ENCODE measurements around the gene SLC24A3. TPM values are rescaled to one million over a fixed set of nuclear protein-coding genes. Genes with fewer than 3 reads are reported as not detected.

The SLC24A3 gene
- total RNA-seq, 2 experiments from 2014 or later: not detected

GRCh38 chr20:19438488-19438887, 226.0 kb downstream of the SLC24A3 start:
- BruUV-seq (replicated peaks): no TSS peak
- intact Hi-C loops (cut with micrococcal nuclease; ENCODE audit: unreplicated experiment): no loop called here
- no peak overlapping the region for H2AFZ ChIP-seq (ENCODE audit: low read length)
- no peaks in the 10 kb centered on the region for H4K20me1 ChIP-seq (ENCODE audit: insufficient read depth, low read length)
- H3K4me3 ChIP-seq (ENCODE audit: low read depth, low read length, poor library complexity, severe bottlenecking): no peak overlapping the region
- H3K9me2 ChIP-seq (ENCODE audit: insufficient read depth, low read length): no peaks in the 10 kb centered on the region
- no peaks in the 10 kb centered on the region for H3K9me3 ChIP-seq (ENCODE audit: low read length)
- no peaks in the 10 kb centered on the region for H3K36me3 ChIP-seq (ENCODE audit: insufficient read depth, low read length)
- no peak overlapping the region for H3K27ac ChIP-seq (ENCODE audit: low read depth, low read length, poor library complexity, severe bottlenecking)
- no peak overlapping the region for H3K4me2 ChIP-seq (ENCODE audit: low read length)
- H3K79me2 ChIP-seq (ENCODE audit: insufficient read depth, low read depth, low read length): no peaks in the 10 kb centered on the region
- POLR2A ChIA-PET: no interaction called here
- TF ChIP-seq EZH2phosphoT487 (IDR thresholded peaks at IDR 0.05; ENCODE audit: borderline replicate concordance, low read depth, low read length) (no peak), CTCF (conservative IDR thresholded peaks at IDR 0.05; ENCODE audit: low read length) (no peak)
- CTCF ChIA-PET (ENCODE audit: unreplicated experiment): no interaction called here
- DNase-seq (ENCODE audit: low spot score): no peak
- H3K4me1 ChIP-seq (ENCODE audit: insufficient read depth, low read length, poor library complexity, severe bottlenecking): no peaks in the 10 kb centered on the region

DNA sequence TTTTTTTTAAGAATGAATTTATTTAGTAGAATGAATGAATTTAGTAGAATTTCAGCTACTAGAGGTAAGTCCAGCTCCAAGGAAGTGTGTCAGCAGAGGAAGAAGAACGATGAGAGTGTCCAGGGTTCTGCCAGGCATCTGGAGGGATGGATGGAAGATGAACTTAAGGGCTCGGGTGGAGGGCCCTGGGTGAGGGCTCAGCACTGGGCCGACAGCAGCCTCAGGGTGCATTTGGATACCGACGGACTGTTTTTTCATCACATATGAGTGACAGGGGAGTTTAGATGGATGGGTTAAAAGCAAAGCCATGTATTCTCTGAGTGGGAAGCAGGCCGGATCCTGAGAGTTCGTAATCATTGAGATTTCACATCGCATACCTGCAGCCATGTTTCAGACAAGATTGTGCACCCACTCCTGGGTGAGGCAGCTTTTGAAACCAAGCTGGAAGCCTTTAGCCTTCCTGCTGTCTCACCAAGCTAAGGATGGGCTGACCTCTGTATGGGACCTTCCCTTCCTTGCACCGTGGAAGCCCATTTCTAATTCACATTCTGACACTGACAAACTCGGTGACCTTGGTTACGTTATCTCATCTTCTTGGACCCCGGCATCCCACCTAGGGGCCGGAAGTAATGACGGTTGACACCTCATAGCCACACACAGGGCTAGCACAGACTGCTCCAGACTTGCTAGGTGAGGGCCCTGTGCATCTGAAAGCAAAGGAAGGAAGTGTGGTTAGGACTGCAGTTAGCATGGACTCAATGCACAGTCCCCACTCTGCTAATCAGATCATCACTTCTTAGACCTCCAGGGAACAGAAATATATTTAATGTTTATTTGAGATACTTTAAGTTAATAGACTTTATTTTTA, 228.5 kb downstream of the SLC24A3 start:
- no TSS peak for BruUV-seq (replicated peaks)

More for the DNA sequence above, 228.5 kb downstream of the SLC24A3 start:
- Histone ChIP-seq H3K4me3 (ENCODE audit: low read depth, low read length, poor library complexity, severe bottlenecking) (no peak overlapping the region), H3K4me2 (ENCODE audit: low read length) (no peak overlapping the region), H4K20me1 (ENCODE audit: insufficient read depth, low read length) (no peaks in the 10 kb centered on the region), H3K9me2 (ENCODE audit: insufficient read depth, low read length) (no peaks in the 10 kb centered on the region), H3K79me2 (ENCODE audit: insufficient read depth, low read depth, low read length) (no peaks in the 10 kb centered on the region), H2AFZ (ENCODE audit: low read length) (no peak overlapping the region), H3K9me3 (ENCODE audit: low read length) (no peaks in the 10 kb centered on the region), H3K4me1 (ENCODE audit: insufficient read depth, low read length, poor library complexity, severe bottlenecking) (no peaks in the 10 kb centered on the region), H3K27ac (ENCODE audit: low read depth, low read length, poor library complexity, severe bottlenecking) (no peak overlapping the region), H3K36me3 (ENCODE audit: insufficient read depth, low read length) (no peaks in the 10 kb centered on the region)
- DNase-seq (ENCODE audit: low spot score): no peak
- TF ChIP-seq CTCF (conservative IDR thresholded peaks at IDR 0.05; ENCODE audit: low read length): no peak
- no peak for TF ChIP-seq EZH2phosphoT487 (IDR thresholded peaks at IDR 0.05; ENCODE audit: borderline replicate concordance, low read depth, low read length)
- ChIA-PET POLR2A (no interaction called here), CTCF (ENCODE audit: unreplicated experiment) (no interaction called here)
- intact Hi-C loops (cut with micrococcal nuclease; ENCODE audit: unreplicated experiment): no loop called here

All from OCI-LY7 (cell line).